Testis (tissue), 2 donors: ENCODE results near the gene JAKMIP3.

Experiments
- CTCF ChIP-seq, 3 experiments: fragments of 450-650 bp in 2 of 3; fragments of 200-600 bp in 1 of 3; sonication (generic) in 1 of 3; IDR thresholded peaks; one replicate each; pipeline ENCODE4 v1.5.1; 2016 to 2019; ENCODE audit warnings: antibody characterized with exemption in 3 of 3, mild to moderate bottlenecking in 2 of 3, moderate library complexity in 1 of 3
- POLR2A ChIP-seq: fragments of 450-650 bp; IDR thresholded peaks from one replicate; pipeline ENCODE4 v1.6.1; 2017; ENCODE audit warnings: antibody characterized with exemption, mild to moderate bottlenecking, moderate library complexity

- TF ChIP-seq CTCF (IDR thresholded peaks at IDR 0.05) (no peak), POLR2A (no peak)
Measured at GRCh38 chr10:132016514-132016913, 49.2 kb upstream of the JAKMIP3 start.
